GM19452 (cell line): ENCODE data around the gene PCDH9.

Experiments
- ATAC-seq: cut with Tn5 transposase; IDR thresholded peaks from one replicate; pipeline ENCODE4 v1.9.1; 2021; ENCODE audit not compliant: unreplicated experiment

Gene PCDH9

GRCh38 chr13:66553391-66553790 is 676.7 kb downstream of the PCDH9 start:
- no peak for ATAC-seq

- ATAC-seq, result no peak
Observed at GRCh38 chr13:66551128-66551527, 679.0 kb downstream of the PCDH9 start.

- ATAC-seq, result no peak
Observed at GRCh38 chr13:66547685-66548084, 682.5 kb downstream of the PCDH9 start.

GRCh38 chr13:66546534-66547379 is 683.4 kb downstream of the PCDH9 start:
- no peak for ATAC-seq

- ATAC-seq, result no peak
Observed at GRCh38 chr13:66543780-66544179, 686.4 kb downstream of the PCDH9 start.

GRCh38 chr13:66537417-66537816 is 692.7 kb downstream of the PCDH9 start:
- ATAC-seq, result no peak

GRCh38 chr13:66536746-66537145 is 693.4 kb downstream of the PCDH9 start:
- ATAC-seq, result no peak

- ATAC-seq, result no peak
Observed at GRCh38 chr13:66534561-66534960, 695.6 kb downstream of the PCDH9 start.

GRCh38 chr13:66532845-66533244 is 697.3 kb downstream of the PCDH9 start:
- ATAC-seq, result no peak

GRCh38 chr13:66532146-66532545 is 698.0 kb downstream of the PCDH9 start:
- ATAC-seq, result no peak

GRCh38 chr13:66530686-66531085 is 699.5 kb downstream of the PCDH9 start:
- ATAC-seq, result no peak

- no peak for ATAC-seq
Observed at GRCh38 chr13:66530158-66530557, 700.0 kb downstream of the PCDH9 start.

- ATAC-seq, result no peak
Observed at GRCh38 chr13:66528944-66529576, 701.1 kb downstream of the PCDH9 start.

GRCh38 chr13:66528180-66528579 is 702.0 kb downstream of the PCDH9 start:
- ATAC-seq, result no peak

GRCh38 chr13:66520511-66521355 is 709.4 kb downstream of the PCDH9 start:
- no peak for ATAC-seq

- no peak for ATAC-seq
Observed at GRCh38 chr13:66519259-66519658, 710.9 kb downstream of the PCDH9 start.

- ATAC-seq, result no peak
Observed at GRCh38 chr13:66518068-66518467, 712.1 kb downstream of the PCDH9 start.

- no peak for ATAC-seq
Observed at GRCh38 chr13:66513728-66514127, 716.4 kb downstream of the PCDH9 start.

- no peak for ATAC-seq
Observed at GRCh38 chr13:66509175-66509574, 721.0 kb downstream of the PCDH9 start.

GRCh38 chr13:66508153-66508909 is 721.8 kb downstream of the PCDH9 start:
- no peak for ATAC-seq

- no peak for ATAC-seq
Observed at GRCh38 chr13:66506979-66507378, 723.2 kb downstream of the PCDH9 start.
